Measurements from ENCODE around the gene CCL8.

CCL8 gene

GRCh38 chr17:34319039-34319483, at the start of gene CCL8:
CCL8 (plus strand) TSS chr17:34319435; CDS start chr17:34319502, 67 bp downstream.
- DNase-seq (ENCODE audit: low spot score): no peak

- DNase-seq (ENCODE audit: low spot score): peak; percentile 59
Measured at GRCh38 chr17:34269969-34270368, 49.3 kb upstream of the CCL8 start, which contains the start of gene CCL7. CCL7 (plus strand) TSS chr17:34270221; CDS start chr17:34270291, 70 bp downstream.

GRCh38 chr17:34275881-34276280, 43.4 kb upstream of the CCL8 start:
- DNase-seq (ENCODE audit: low spot score): peak; percentile 72

GRCh38 chr17:34276826-34277225, 42.4 kb upstream of the CCL8 start:
- no peak for DNase-seq (ENCODE audit: low spot score)

- DNase-seq (ENCODE audit: low spot score): no peak
Measured at GRCh38 chr17:34283571-34283970, 35.7 kb upstream of the CCL8 start.

GRCh38 chr17:34285286-34285792, 33.9 kb upstream of the CCL8 start, which contains the start of gene CCL11:
CCL11 (plus strand) TSS chr17:34285742; CDS start chr17:34285809, 67 bp downstream.
- DNase-seq (ENCODE audit: low spot score): no peak

- DNase-seq (ENCODE audit: low spot score): no peak
Measured at GRCh38 chr17:34287875-34288274, 31.4 kb upstream of the CCL8 start.

GRCh38 chr17:34290586-34290985, 28.6 kb upstream of the CCL8 start:
- DNase-seq (ENCODE audit: low spot score): no peak

- DNase-seq (ENCODE audit: low spot score): no peak
Measured at GRCh38 chr17:34291721-34292348, 27.4 kb upstream of the CCL8 start.

GRCh38 chr17:34299027-34299426, 20.2 kb upstream of the CCL8 start:
- DNase-seq (ENCODE audit: low spot score): no peak

GRCh38 chr17:34299956-34300577, 19.2 kb upstream of the CCL8 start:
- DNase-seq (ENCODE audit: low spot score): peak; percentile 74

GRCh38 chr17:34300652-34301370, 18.4 kb upstream of the CCL8 start:
- DNase-seq (ENCODE audit: low spot score): peak; percentile 50

GRCh38 chr17:34301986-34302385, 17.2 kb upstream of the CCL8 start:
- peak; percentile 22 for DNase-seq (ENCODE audit: low spot score)

- DNase-seq (ENCODE audit: low spot score): no peak
Measured at GRCh38 chr17:34302636-34303035, 16.6 kb upstream of the CCL8 start.

- no peak for DNase-seq (ENCODE audit: low spot score)
Measured at GRCh38 chr17:34303606-34304005, 15.6 kb upstream of the CCL8 start.

GRCh38 chr17:34305061-34305460, 14.2 kb upstream of the CCL8 start:
- no peak for DNase-seq (ENCODE audit: low spot score)

GRCh38 chr17:34305606-34306005, 13.6 kb upstream of the CCL8 start:
- no peak for DNase-seq (ENCODE audit: low spot score)

- peak; percentile 83 for DNase-seq (ENCODE audit: low spot score)
Measured at GRCh38 chr17:34306466-34306865, 12.8 kb upstream of the CCL8 start.

- DNase-seq (ENCODE audit: low spot score): peak; percentile 45
Measured at GRCh38 chr17:34307110-34307509, 12.1 kb upstream of the CCL8 start.

GRCh38 chr17:34308371-34308770, 10.9 kb upstream of the CCL8 start:
- no peak for DNase-seq (ENCODE audit: low spot score)

GRCh38 chr17:34311291-34311690, 7.9 kb upstream of the CCL8 start:
- no peak for DNase-seq (ENCODE audit: low spot score)

- no peak for DNase-seq (ENCODE audit: low spot score)
Measured at GRCh38 chr17:34312080-34312479, 7.2 kb upstream of the CCL8 start.

- peak; percentile 49 for DNase-seq (ENCODE audit: low spot score)
Measured at GRCh38 chr17:34313164-34313563, 6.1 kb upstream of the CCL8 start.

All from GM03348 (cell line).